MCF 10A (cell line): ENCODE results near the gene DMAC2. TPM values are rescaled to one million over a fixed set of nuclear protein-coding genes. Genes with fewer than 3 reads are reported as not detected.

Source experiments
- total RNA-seq: library from RNA; stranded (reverse); gene quantifications from 2 replicates; pipeline ENCODE4 v1.2.3, GENCODE V29; 2022

Gene DMAC2
- total RNA-seq, 1 experiment from 2014 or later: 34.8 TPM

Other genes starting within 250 kb of the DMAC2 start
- not detected in 2 replicates for gene CYP2S1, start 246.7 kb downstream of the DMAC2 start, total RNA-seq
- 136 and 165 TPM in 2 replicates for gene AXL, start 220.7 kb downstream of the DMAC2 start, total RNA-seq
- gene HNRNPUL1, start 175.5 kb downstream of the DMAC2 start, total RNA-seq: 179 and 204 TPM in 2 replicates
- gene CCDC97, start 129.7 kb downstream of the DMAC2 start, total RNA-seq: 25.0 and 28.5 TPM in 2 replicates
- 27.8 and 33.7 TPM in 2 replicates for gene TGFB1, start 86.0 kb downstream of the DMAC2 start, total RNA-seq
- gene B9D2, start 75.8 kb downstream of the DMAC2 start, total RNA-seq: 5.5 and 5.7 TPM in 2 replicates
- 6.1 and 8.3 TPM in 2 replicates for gene TMEM91, start 63.4 kb downstream of the DMAC2 start, total RNA-seq
- 38.1 and 45.8 TPM in 2 replicates for gene EXOSC5, start 42.6 kb downstream of the DMAC2 start, total RNA-seq
- gene BCKDHA, start 42.1 kb downstream of the DMAC2 start, total RNA-seq: 29.1 and 33.6 TPM in 2 replicates
- not detected in 2 replicates for gene B3GNT8, start 12.5 kb downstream of the DMAC2 start, total RNA-seq
- gene ERICH4, start 3.2 kb upstream of the DMAC2 start, total RNA-seq: not detected in 2 replicates
- not detected in 2 replicates for gene CEACAM21, start 136.3 kb upstream of the DMAC2 start, total RNA-seq
- gene CEACAM4, start 187.2 kb upstream of the DMAC2 start, total RNA-seq: not detected in 2 replicates
- gene CEACAM7, start 248.4 kb upstream of the DMAC2 start, total RNA-seq: not detected in 2 replicates